OCI-LY3 (cell line): ENCODE measurements around the gene LOXL1.

Source experiments
- CTCF ChIP-seq: fragments of 200-600, 300-600 bp; sonication (generic); IDR thresholded peaks from 2 replicates; pipeline ENCODE4 v1.5.1; 2014; ENCODE audit warnings: antibody characterized with exemption, low read length, low read depth
- EZH2phosphoT487 ChIP-seq: fragments of 200-600 bp; shearing (Covaris generic); IDR thresholded peaks from 2 replicates; pipeline ENCODE4 v1.6.1; 2018; ENCODE audit warnings: antibody characterized with exemption, mixed run types, low read depth

- TF ChIP-seq CTCF, result no peak
- TF ChIP-seq EZH2phosphoT487, result no peak
Observed at GRCh38 chr15:73950479-73950830, 24.2 kb downstream of the LOXL1 start.
